K562 (cell line): ENCODE measurements around the gene USHBP1. TPM values are rescaled to one million over a fixed set of nuclear protein-coding genes. Genes with fewer than 3 reads are reported as not detected.

ENCODE experiments used
- BACH1 ChIP-seq: fragments of 200-800 bp; sonication (Bioruptor generic); IDR thresholded peaks from 2 replicates; pipeline ENCODE4 v1.6.1; 2016; ENCODE audit warnings: missing genetic modification characterization, missing compliant biosample characterization
- CBFA2T3 ChIP-seq: fragments of 450-650 bp; IDR thresholded peaks from 2 replicates; pipeline ENCODE4 v1.6.1; 2017
- CCNT2 ChIP-seq: IDR thresholded peaks from 2 replicates; pipeline ENCODE4 v1.6.1; 2011; ENCODE audit warnings: borderline replicate concordance, low read depth, mild to moderate bottlenecking, moderate library complexity, mixed read lengths, low read length; ENCODE audit not compliant: insufficient read length; ENCODE audit errors: extremely low read depth
- CLOCK ChIP-seq: fragments of 250-450 bp; sonication (Bioruptor Pico); IDR thresholded peaks from 2 replicates; pipeline ENCODE4 v1.4.0; 2020; ENCODE audit warnings: mild to moderate bottlenecking, moderate library complexity, borderline replicate concordance
- CREB5 ChIP-seq: fragments of 250-450 bp; sonication (Bioruptor Pico); IDR thresholded peaks from 2 replicates; pipeline ENCODE4 v1.5.0; 2020; ENCODE audit warnings: mild to moderate bottlenecking
- CXXC5 ChIP-seq: fragments of 250-450 bp; sonication (Bioruptor Pico); IDR thresholded peaks from 2 replicates; pipeline ENCODE4 v1.8.0; 2022; ENCODE audit warnings: inconsistent platforms, mild to moderate bottlenecking, moderate library complexity
- DMBX1 ChIP-seq: fragments of 250-450 bp; sonication (Bioruptor Pico); IDR thresholded peaks from 2 replicates; pipeline ENCODE4 v1.8.0; 2022; ENCODE audit warnings: inconsistent platforms, mild to moderate bottlenecking, moderate library complexity, borderline replicate concordance
- GTF2E2 ChIP-seq: fragments of 200-800 bp; sonication (Bioruptor generic); IDR thresholded peaks from 2 replicates; pipeline ENCODE4 v1.6.1; 2016; ENCODE audit warnings: missing genetic modification characterization, missing compliant biosample characterization
- HIVEP1 ChIP-seq: fragments of 250-450 bp; sonication (Bioruptor Pico); IDR thresholded peaks from 2 replicates; pipeline ENCODE4 v1.4.0; 2020; ENCODE audit warnings: mild to moderate bottlenecking
- RHOXF2B ChIP-seq: fragments of 250-450 bp; sonication (Bioruptor Pico); conservative IDR thresholded peaks from 2 replicates; pipeline ENCODE4 v1.5.1; 2021
- SP1 ChIP-seq: sonication (generic); formaldehyde crosslinking; IDR thresholded peaks from 2 replicates; pipeline ENCODE4 v1.8.1; 2022; ENCODE audit warnings: mild to moderate bottlenecking, missing genetic modification reagents
- SP2 ChIP-seq: IDR thresholded peaks from 2 replicates; pipeline ENCODE4 v1.6.1; 2011; ENCODE audit warnings: mild to moderate bottlenecking, low read depth, low read length, moderate library complexity; ENCODE audit not compliant: poor library complexity, severe bottlenecking; ENCODE audit errors: extremely low read depth
- ZNF143 ChIP-seq: sonication (generic); formaldehyde crosslinking; IDR thresholded peaks from 2 replicates; pipeline ENCODE4 v1.9.0; 2022; ENCODE audit warnings: mild to moderate bottlenecking, missing genetic modification reagents
- ZNF23 ChIP-seq: fragments of 250-450 bp; sonication (Bioruptor Pico); IDR thresholded peaks from 2 replicates; pipeline ENCODE4 v1.4.0; 2020; ENCODE audit warnings: mild to moderate bottlenecking
- ZNF717 ChIP-seq: fragments of 250-450 bp; sonication (Bioruptor Pico); IDR thresholded peaks from 2 replicates; pipeline ENCODE4 v1.5.0; 2021
- ZNF79 ChIP-seq: fragments of 250-450 bp; sonication (Bioruptor Pico); IDR thresholded peaks from 2 replicates; pipeline ENCODE4 v1.4.0; 2020; ENCODE audit warnings: low read depth, mild to moderate bottlenecking, moderate library complexity
- polyA plus RNA-seq, 8 experiments: library from polyadenylated mRNA; depleted of rRNA in 4 of 8; stranded (reverse) in 5 of 8; unstranded in 3 of 8; fragments of >200 nt; fragmentation: Nextera tagmentation in 2 of 8; fragmentation: Illumina TruSeq in 1 of 8; extraction: Ambion mirVana in 2 of 8; extraction: Trizol in 1 of 8; gene quantifications; 2 replicates each; pipeline versions ENCODE4 v1.2.1 to v1.2.3, GENCODE V29; 2011 to 2014; ENCODE audit warnings: inconsistent platforms in 1 of 8, missing spikeins in 1 of 8
- total RNA-seq, 7 experiments: library from RNA; depleted of rRNA in 6 of 7; stranded (reverse); fragments of >200 nt in 6 of 7; fragmentation: Illumina TruSeq in 2 of 7; extraction: Trizol in 2 of 7; gene quantifications; 2 replicates each; pipeline versions ENCODE4 v1.2.1 to v1.2.3, GENCODE V29; 2011 to 2021; ENCODE audit warnings: low replicate concordance in 1 of 7
- TF ChIP-seq, protein P1 (sequence below), 2 experiments: fragments of 450-650 bp; IDR thresholded peaks; 2 replicates each; pipeline ENCODE4 v1.6.1; 2018; ENCODE audit warnings: mild to moderate bottlenecking in 2 of 2, low read depth in 1 of 2; ENCODE audit not compliant: partially characterized antibody in 2 of 2
- TF ChIP-seq, protein P2 (sequence below): fragments of 450-650 bp; formaldehyde crosslinking; IDR thresholded peaks from 2 replicates; pipeline ENCODE4 v1.4.0; 2020; ENCODE audit warnings: mild to moderate bottlenecking, moderate library complexity

USHBP1 gene
- total and polyA plus RNA-seq, 9 of the 15 experiments (the other 6 are each of a cell fraction or from before 2014, with no cell fraction given), result 0.03 to 0.10 (median 0.05) TPM; not detected in 5

DNA sequence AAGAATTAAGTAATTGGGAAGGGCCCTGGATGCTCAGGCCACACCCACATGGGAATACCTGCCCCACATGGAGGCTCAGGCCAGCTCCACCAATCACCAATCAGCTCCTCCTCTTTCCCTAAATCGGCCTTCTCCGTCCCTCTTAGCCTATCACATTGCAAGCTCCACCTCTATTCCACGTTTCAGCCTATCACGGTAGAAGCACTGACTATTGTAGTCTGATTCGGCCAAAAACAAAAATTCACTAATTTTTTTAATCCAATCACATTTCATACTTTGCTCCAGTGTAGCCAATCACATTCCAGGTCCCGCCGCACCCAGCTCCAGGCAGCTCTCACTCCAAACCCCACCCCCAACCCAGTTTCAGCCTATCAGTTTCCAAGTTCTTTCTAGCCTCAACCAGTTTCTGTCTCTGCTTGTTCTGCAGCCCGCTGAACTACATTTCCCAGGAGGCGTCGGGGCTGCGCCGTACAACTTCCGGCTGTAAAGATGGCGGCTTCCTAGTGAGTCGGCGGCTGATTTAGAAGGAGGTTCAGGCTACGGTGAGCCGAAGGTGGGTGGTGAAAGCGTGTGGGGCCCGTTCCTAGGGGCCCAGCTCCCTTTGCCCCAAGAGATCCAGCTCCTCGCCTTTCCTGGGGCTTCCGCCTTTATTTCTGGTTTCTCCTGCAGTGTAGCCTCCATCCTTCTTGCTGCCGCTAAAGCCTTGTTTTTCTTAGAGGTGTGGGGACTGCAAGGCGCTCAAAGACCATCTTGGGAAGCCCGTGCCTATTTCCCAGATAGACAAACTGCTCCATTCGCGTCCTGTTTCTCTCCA is 2.6 kb upstream of the USHBP1 start, which contains the start of gene BABAM1 (continued):
- peak; percentile 32 for TF ChIP-seq SP2
- peak; percentile 70 for TF ChIP-seq CXXC5 (CRISPR knock-in tag)
- no peak for TF ChIP-seq RHOXF2B (CRISPR knock-in tag)
- no peak for TF ChIP-seq CBFA2T3
- TF ChIP-seq, protein P1, sequence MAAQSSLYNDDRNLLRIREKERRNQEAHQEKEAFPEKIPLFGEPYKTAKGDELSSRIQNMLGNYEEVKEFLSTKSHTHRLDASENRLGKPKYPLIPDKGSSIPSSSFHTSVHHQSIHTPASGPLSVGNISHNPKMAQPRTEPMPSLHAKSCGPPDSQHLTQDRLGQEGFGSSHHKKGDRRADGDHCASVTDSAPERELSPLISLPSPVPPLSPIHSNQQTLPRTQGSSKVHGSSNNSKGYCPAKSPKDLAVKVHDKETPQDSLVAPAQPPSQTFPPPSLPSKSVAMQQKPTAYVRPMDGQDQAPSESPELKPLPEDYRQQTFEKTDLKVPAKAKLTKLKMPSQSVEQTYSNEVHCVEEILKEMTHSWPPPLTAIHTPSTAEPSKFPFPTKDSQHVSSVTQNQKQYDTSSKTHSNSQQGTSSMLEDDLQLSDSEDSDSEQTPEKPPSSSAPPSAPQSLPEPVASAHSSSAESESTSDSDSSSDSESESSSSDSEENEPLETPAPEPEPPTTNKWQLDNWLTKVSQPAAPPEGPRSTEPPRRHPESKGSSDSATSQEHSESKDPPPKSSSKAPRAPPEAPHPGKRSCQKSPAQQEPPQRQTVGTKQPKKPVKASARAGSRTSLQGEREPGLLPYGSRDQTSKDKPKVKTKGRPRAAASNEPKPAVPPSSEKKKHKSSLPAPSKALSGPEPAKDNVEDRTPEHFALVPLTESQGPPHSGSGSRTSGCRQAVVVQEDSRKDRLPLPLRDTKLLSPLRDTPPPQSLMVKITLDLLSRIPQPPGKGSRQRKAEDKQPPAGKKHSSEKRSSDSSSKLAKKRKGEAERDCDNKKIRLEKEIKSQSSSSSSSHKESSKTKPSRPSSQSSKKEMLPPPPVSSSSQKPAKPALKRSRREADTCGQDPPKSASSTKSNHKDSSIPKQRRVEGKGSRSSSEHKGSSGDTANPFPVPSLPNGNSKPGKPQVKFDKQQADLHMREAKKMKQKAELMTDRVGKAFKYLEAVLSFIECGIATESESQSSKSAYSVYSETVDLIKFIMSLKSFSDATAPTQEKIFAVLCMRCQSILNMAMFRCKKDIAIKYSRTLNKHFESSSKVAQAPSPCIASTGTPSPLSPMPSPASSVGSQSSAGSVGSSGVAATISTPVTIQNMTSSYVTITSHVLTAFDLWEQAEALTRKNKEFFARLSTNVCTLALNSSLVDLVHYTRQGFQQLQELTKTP (IDR thresholded peaks at IDR 0.05; ENCODE audit: low read depth in 1 of 2, partially characterized antibody in 2 of 2), result peak; percentile 78 to 88
- no peak for TF ChIP-seq CREB5 (CRISPR knock-in tag)
- TF ChIP-seq BACH1 (tag), result peak; percentile 98
- peak; percentile 95 for TF ChIP-seq ZNF143 (CRISPR knock-in tag)
- TF ChIP-seq ZNF79 (CRISPR knock-in tag), result 0 out of 2 replicates have a peak, but pooled peaks have one; percentile 44
- TF ChIP-seq DMBX1 (CRISPR knock-in tag), result peak; percentile 69; the same call in 1 of the 2 replicates
- no peak for TF ChIP-seq CCNT2
- TF ChIP-seq CLOCK, result no peak
- TF ChIP-seq ZNF717 (CRISPR knock-in tag), result no peak
- TF ChIP-seq GTF2E2 (tag), result peak; percentile 69; the same call in 1 of the 2 replicates
- peak; percentile 42; the same call in 1 of the 2 replicates for TF ChIP-seq HIVEP1 (CRISPR knock-in tag)
- TF ChIP-seq SP1 (CRISPR knock-in tag), result peak; percentile 69
- TF ChIP-seq, protein P2, sequence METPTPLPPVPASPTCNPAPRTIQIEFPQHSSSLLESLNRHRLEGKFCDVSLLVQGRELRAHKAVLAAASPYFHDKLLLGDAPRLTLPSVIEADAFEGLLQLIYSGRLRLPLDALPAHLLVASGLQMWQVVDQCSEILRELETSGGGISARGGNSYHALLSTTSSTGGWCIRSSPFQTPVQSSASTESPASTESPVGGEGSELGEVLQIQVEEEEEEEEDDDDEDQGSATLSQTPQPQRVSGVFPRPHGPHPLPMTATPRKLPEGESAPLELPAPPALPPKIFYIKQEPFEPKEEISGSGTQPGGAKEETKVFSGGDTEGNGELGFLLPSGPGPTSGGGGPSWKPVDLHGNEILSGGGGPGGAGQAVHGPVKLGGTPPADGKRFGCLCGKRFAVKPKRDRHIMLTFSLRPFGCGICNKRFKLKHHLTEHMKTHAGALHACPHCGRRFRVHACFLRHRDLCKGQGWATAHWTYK (CRISPR knock-in tag), result no peak
- TF ChIP-seq ZNF23 (CRISPR knock-in tag), result no peak
